ENCODE measurements around the gene HOMER2.

HOMER2 gene

DNA sequence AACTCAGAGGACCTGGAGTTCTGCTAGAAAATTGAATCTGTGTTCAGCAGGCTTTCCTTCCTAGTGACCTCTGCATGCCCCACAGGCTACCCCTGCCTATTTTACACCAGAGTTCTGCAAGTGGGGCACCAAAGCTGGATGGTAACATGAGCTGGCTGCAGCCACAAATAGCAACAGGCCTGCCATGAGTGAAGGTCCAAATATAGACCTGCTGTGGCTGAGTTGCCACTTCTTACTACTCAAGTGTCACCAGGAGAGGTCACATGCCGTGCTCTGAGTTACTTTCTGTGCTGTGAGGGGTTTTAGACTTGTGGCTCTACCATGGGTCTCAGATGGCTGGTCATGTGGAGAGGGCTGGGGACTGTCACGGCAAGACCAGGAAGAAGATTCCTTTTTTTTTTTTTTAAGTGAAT is 146.5 kb downstream of the HOMER2 start, which contains the start of gene FSD2:
FSD2 (minus strand) TSS at position 76 of the 413 bp plus-strand sequence. CDS start 18,679 bp downstream, outside the sequence.
- in situ Hi-C loops (cut with MboI; ENCODE audit: low sequenced_read_pairs) = no loop called here

DNA sequence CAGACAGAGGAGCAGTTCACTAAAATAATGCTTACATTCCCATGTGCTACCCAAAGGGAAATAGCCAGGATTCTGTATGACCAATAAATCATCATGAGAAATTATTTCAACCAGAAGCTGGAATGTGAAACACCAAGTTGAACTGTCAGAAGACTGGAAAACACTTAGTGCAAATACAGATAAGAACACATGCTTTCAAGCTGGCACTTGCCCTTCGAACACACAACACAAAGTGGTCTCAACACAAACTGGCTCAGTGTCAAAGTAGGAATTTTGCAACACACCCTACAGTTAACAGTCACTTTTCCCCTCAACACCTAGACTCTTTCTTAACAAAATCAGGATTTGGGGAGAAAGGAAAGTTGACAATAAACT is 148.0 kb downstream of the HOMER2 start:
- in situ Hi-C loops (cut with MboI; ENCODE audit: low sequenced_read_pairs) = no loop called here

DNA sequence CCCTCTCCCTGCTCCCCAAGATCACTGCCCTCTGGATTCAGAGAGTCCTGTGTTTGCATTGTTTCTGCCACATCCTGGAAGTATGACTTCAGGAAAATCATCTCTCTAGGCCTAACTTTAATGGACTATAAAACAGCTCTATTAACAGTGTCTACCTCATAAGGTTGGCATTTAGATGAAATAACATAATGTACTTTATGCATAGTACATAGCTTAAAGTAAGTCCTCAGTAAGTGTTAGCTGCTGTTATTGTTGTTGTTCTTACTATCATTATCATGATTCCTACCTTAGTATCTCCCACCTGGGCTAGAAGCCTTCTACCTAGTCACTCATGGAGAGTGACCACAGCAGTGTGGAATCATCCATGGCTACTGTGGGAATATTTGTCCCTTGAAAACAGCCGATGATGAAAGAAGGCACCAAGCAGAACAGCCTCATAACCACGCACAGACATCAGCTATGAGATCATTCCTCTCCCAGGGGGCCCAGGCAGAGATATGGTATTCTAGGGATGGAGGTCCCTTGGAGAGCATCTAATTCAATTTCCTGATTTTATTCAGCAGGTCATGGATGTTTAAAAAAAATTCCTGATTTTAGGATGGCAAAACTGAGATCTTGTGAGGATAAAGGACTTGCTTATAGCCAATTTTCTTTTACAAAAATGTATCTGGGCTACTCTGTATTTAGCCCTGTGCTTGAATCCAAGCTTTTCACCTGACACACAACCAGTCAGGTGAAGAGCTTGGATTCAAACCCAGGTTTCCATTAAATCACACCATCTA is 148.5 kb downstream of the HOMER2 start:
- in situ Hi-C loops (cut with MboI; ENCODE audit: low sequenced_read_pairs) = no loop called here

DNA sequence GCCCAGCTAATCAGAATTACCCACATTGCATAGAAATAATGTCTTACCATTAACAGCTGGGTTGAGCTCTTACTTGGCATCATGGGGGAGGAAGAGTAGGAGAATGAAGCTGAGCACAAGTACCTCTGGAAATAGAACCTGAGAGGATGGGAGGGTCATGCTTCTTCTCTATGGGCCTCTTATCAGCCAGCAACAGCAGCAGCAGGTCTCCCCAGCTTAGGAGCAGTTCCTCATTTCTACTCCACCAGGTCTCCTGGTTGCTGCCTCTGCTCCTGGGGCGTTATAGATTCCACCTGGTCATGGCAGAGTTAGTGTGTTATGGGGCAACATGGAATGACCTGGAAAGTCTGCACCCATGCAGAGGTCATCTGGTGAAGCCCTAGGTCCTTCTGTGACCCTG is 150.0 kb downstream of the HOMER2 start:
- in situ Hi-C loops (cut with MboI; ENCODE audit: low sequenced_read_pairs) = no loop called here

DNA sequence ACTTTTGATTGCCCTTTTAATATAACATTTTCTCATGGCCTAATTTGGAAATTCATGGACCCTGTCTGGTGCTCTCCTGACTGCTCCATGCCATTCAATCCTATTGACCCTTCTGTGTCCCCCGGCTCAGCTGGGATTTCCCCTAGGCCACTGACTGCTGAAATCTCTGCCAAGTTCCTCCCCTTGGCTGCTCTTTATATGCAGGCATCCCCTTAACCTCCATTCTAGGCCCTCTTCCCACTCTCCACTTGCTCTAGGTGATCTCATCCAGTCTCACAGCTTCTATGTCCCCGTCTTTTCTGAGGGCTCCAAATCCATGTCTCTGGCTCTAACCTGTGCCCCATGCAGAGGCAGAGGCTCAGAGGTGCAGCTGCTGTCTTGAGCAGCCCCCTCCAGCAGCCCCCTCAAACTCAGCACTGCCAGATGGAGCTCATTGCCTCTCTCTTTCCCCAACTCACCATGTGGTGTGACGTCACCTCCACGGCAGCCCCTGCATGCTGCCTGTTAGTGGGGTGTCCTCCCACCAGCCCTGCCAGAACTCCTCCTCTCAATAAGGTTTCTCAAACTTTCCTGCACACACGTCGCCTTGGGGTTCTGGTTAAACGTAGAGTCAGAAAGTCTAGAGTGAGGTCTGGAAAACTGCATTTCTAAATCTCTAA is 153.2 kb downstream of the HOMER2 start:
- in situ Hi-C loops (cut with MboI; ENCODE audit: low sequenced_read_pairs) = no loop called here

Measured in hTERT RPE-1 (cell line).